WTC11 (cell line): ENCODE measurements around the gene RSPH3. TPM values are rescaled to one million over a fixed set of nuclear protein-coding genes. Genes with fewer than 3 reads are reported as not detected.

Source experiments
- ATAC-seq: fragments of 200-7000 bp; cut with Tn5 transposase; 2 replicates; pipeline ENCODE4 v1.10.0; 2021; ENCODE audit warnings: mild to moderate bottlenecking, moderate library complexity
- CTCF ChIA-PET: fragments of 300-600 bp; sonication (Branson Sonifier 250); formaldehyde crosslinking; loops from one replicate; lab custom pipeline; 2021; ENCODE audit warnings: antibody characterized with exemption; lab: Charles Lee
- POLR2A ChIA-PET: fragments of 350-600 bp; sonication (Branson Sonifier 250); formaldehyde crosslinking; loops from one replicate; lab custom pipeline; 2021; ENCODE audit warnings: antibody characterized with exemption; lab: Charles Lee
- DNase-seq: peaks from one replicate; pipeline ENCODE4 v3.0.0; 2021; ENCODE audit warnings: low spot score
- H3K27ac Mint-ChIP-seq: 2 replicates; pipeline ENCODE4 v1.8.0; 2021; ENCODE audit warnings: mixed read lengths
- H3K27me3 Mint-ChIP-seq: 2 replicates; pipeline ENCODE4 v1.8.0; 2021; ENCODE audit warnings: low read depth, mild to moderate bottlenecking, moderate library complexity, mixed read lengths
- H3K36me3 Mint-ChIP-seq: 2 replicates; pipeline ENCODE4 v1.8.0; 2021; ENCODE audit warnings: mixed read lengths
- H3K4me1 Mint-ChIP-seq: 2 replicates; pipeline ENCODE4 v1.8.0; 2022; ENCODE audit warnings: mixed read lengths
- H3K4me3 Mint-ChIP-seq: 2 replicates; pipeline ENCODE4 v1.8.0; 2021; ENCODE audit warnings: mild to moderate bottlenecking, moderate library complexity, mixed read lengths
- H3K9me3 Mint-ChIP-seq: 2 replicates; pipeline ENCODE4 v1.8.0; 2021; ENCODE audit warnings: mixed read lengths
- ATF1 ChIP-seq: sonication (generic); formaldehyde crosslinking; IDR thresholded peaks from 2 replicates; pipeline ENCODE4 v1.8.1; 2023; ENCODE audit warnings: mild to moderate bottlenecking, moderate library complexity, missing genetic modification reagents
- ELF4 ChIP-seq: sonication (generic); formaldehyde crosslinking; IDR thresholded peaks from 2 replicates; pipeline ENCODE4 v1.8.1; 2022; ENCODE audit warnings: low read depth, mild to moderate bottlenecking, moderate library complexity, missing genetic modification reagents
- GABPB1 ChIP-seq: sonication (generic); formaldehyde crosslinking; IDR thresholded peaks from 2 replicates; pipeline ENCODE4 v1.8.1; 2023; ENCODE audit warnings: mild to moderate bottlenecking, missing genetic modification reagents
- HMGA2 ChIP-seq: fragments of 250-450 bp; sonication (Bioruptor Pico); IDR thresholded peaks from 2 replicates; pipeline ENCODE4 v1.4.0; 2021; ENCODE audit warnings: mild to moderate bottlenecking, moderate library complexity
- JUN ChIP-seq: sonication (generic); formaldehyde crosslinking; IDR thresholded peaks from 2 replicates; pipeline ENCODE4 v1.8.0; 2023; ENCODE audit warnings: mild to moderate bottlenecking, missing genetic modification reagents
- KAT7 ChIP-seq: sonication (generic); formaldehyde crosslinking; IDR thresholded peaks from 2 replicates; pipeline ENCODE4 v1.8.1; 2023; ENCODE audit warnings: missing genetic modification reagents, mild to moderate bottlenecking, borderline replicate concordance
- NFE2L1 ChIP-seq: sonication (generic); formaldehyde crosslinking; IDR thresholded peaks from 2 replicates; pipeline ENCODE4 v1.8.1; 2023; ENCODE audit warnings: missing genetic modification reagents
- NR1H2 ChIP-seq: sonication (generic); formaldehyde crosslinking; IDR thresholded peaks from 2 replicates; pipeline ENCODE4 v1.9.0; 2021; ENCODE audit warnings: mild to moderate bottlenecking, moderate library complexity, missing genetic modification reagents
- NR2C2 ChIP-seq: sonication (generic); formaldehyde crosslinking; IDR thresholded peaks from 2 replicates; pipeline ENCODE4 v1.8.0; 2022; ENCODE audit warnings: mild to moderate bottlenecking, missing genetic modification reagents
- SP1 ChIP-seq: sonication (generic); formaldehyde crosslinking; conservative IDR thresholded peaks from 2 replicates; pipeline ENCODE4 v1.8.1; 2022; ENCODE audit warnings: missing genetic modification reagents
- TCF7 ChIP-seq: sonication (generic); formaldehyde crosslinking; IDR thresholded peaks from 2 replicates; pipeline ENCODE4 v1.8.0; 2022; ENCODE audit warnings: mild to moderate bottlenecking, low read depth, missing genetic modification reagents, moderate library complexity
- ZNF232 ChIP-seq: sonication (generic); formaldehyde crosslinking; IDR thresholded peaks from 2 replicates; pipeline ENCODE4 v1.8.0; 2022; ENCODE audit warnings: mild to moderate bottlenecking, missing genetic modification reagents
- ZNF263 ChIP-seq: sonication (generic); formaldehyde crosslinking; IDR thresholded peaks from 2 replicates; pipeline ENCODE4 v1.8.1; 2022; ENCODE audit warnings: low read depth, mild to moderate bottlenecking, moderate library complexity, missing genetic modification reagents
- ZNF317 ChIP-seq: sonication (generic); formaldehyde crosslinking; IDR thresholded peaks from 2 replicates; pipeline ENCODE4 v1.8.1; 2023; ENCODE audit warnings: low read depth, mild to moderate bottlenecking, moderate library complexity, missing genetic modification reagents, borderline replicate concordance
- ZNF396 ChIP-seq: fragments of 250-450 bp; sonication (Bioruptor Pico); IDR thresholded peaks from 2 replicates; pipeline ENCODE4 v1.8.0; 2021; ENCODE audit warnings: mild to moderate bottlenecking, moderate library complexity, borderline replicate concordance
- ZNF416 ChIP-seq: fragments of 250-450 bp; sonication (Bioruptor Pico); IDR thresholded peaks from 2 replicates; pipeline ENCODE4 v1.9.0; 2021; ENCODE audit warnings: mild to moderate bottlenecking, inconsistent platforms
- total RNA-seq: library from RNA; stranded (reverse); gene quantifications from 3 replicates; pipeline ENCODE4 v1.2.3, GENCODE V29; 2021
- TF ChIP-seq, protein P1 (sequence below): sonication (generic); formaldehyde crosslinking; IDR thresholded peaks from 2 replicates; pipeline ENCODE4 v1.8.0; 2022; ENCODE audit warnings: missing genetic modification reagents
- TF ChIP-seq, protein P2 (sequence below): sonication (generic); formaldehyde crosslinking; IDR thresholded peaks from 2 replicates; pipeline ENCODE4 v1.8.1; 2022; ENCODE audit warnings: mild to moderate bottlenecking, missing genetic modification reagents, moderate library complexity, borderline replicate concordance
- TF ChIP-seq, protein P3 (sequence below): fragments of 250-450 bp; sonication (Bioruptor Pico); IDR thresholded peaks from 2 replicates; pipeline ENCODE4 v1.9.0; 2021; ENCODE audit warnings: mild to moderate bottlenecking
- TF ChIP-seq, protein P4 (sequence below): sonication (generic); formaldehyde crosslinking; IDR thresholded peaks from 2 replicates; pipeline ENCODE4 v1.8.0; 2023; ENCODE audit warnings: missing genetic modification reagents
- TF ChIP-seq, protein P5 (sequence below): sonication (generic); formaldehyde crosslinking; IDR thresholded peaks from 2 replicates; pipeline ENCODE4 v1.8.0; 2022; ENCODE audit warnings: mild to moderate bottlenecking, missing genetic modification reagents
- TF ChIP-seq, protein P6 (sequence below): sonication (generic); formaldehyde crosslinking; IDR thresholded peaks from 2 replicates; pipeline ENCODE4 v1.8.0; 2022; ENCODE audit warnings: mild to moderate bottlenecking, missing genetic modification reagents
- TF ChIP-seq, protein P7 (sequence below): fragments of 250-450 bp; sonication (Bioruptor Pico); IDR thresholded peaks from 2 replicates; pipeline ENCODE4 v2.1.2; 2022; ENCODE audit warnings: mild to moderate bottlenecking, moderate library complexity

Gene RSPH3
- total RNA-seq, 1 experiment from 2014 or later: 3.2 TPM

DNA sequence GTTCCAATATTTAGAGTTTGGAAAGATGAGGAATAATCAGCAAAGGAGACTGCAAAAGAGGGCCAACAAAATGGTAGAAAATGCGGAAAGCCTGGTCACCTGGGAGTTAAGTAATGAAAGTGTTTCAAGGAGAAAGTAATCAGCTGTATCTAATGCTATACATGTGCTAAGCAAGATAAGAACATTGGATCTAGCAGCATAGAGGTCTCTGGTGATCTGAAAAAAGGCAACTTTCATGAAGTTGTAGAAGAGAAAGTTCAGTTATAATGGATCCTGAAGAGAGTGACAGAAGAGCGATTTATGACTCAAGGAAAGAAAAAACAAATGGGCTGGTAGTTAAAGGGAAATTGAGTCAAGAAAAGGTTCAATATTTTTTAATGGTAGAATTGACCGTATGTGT lies 4.6 kb upstream of the RSPH3 start:
- no peak overlapping the region for H3K27ac Mint-ChIP-seq
- H3K36me3 Mint-ChIP-seq: no peaks in the 10 kb centered on the region
- no peak for ATAC-seq
- H3K27me3 Mint-ChIP-seq: no peaks in the 10 kb centered on the region
- CTCF ChIA-PET: interaction anchor here (0.6 kb wide), 1 partner anchor 14 kb away, joined by 4 read pairs; no protein-coding TSS in a partner anchor
- H3K4me1 Mint-ChIP-seq: peaks cover 13% of the 10 kb centered on the region
- POLR2A ChIA-PET: no interaction called here
- no peak overlapping the region for H3K4me3 Mint-ChIP-seq
- DNase-seq: no peak
- no peaks in the 10 kb centered on the region for H3K9me3 Mint-ChIP-seq
- TF ChIP-seq HMGA2 (CRISPR knock-in tag): no peak
- TF ChIP-seq, protein P1, sequence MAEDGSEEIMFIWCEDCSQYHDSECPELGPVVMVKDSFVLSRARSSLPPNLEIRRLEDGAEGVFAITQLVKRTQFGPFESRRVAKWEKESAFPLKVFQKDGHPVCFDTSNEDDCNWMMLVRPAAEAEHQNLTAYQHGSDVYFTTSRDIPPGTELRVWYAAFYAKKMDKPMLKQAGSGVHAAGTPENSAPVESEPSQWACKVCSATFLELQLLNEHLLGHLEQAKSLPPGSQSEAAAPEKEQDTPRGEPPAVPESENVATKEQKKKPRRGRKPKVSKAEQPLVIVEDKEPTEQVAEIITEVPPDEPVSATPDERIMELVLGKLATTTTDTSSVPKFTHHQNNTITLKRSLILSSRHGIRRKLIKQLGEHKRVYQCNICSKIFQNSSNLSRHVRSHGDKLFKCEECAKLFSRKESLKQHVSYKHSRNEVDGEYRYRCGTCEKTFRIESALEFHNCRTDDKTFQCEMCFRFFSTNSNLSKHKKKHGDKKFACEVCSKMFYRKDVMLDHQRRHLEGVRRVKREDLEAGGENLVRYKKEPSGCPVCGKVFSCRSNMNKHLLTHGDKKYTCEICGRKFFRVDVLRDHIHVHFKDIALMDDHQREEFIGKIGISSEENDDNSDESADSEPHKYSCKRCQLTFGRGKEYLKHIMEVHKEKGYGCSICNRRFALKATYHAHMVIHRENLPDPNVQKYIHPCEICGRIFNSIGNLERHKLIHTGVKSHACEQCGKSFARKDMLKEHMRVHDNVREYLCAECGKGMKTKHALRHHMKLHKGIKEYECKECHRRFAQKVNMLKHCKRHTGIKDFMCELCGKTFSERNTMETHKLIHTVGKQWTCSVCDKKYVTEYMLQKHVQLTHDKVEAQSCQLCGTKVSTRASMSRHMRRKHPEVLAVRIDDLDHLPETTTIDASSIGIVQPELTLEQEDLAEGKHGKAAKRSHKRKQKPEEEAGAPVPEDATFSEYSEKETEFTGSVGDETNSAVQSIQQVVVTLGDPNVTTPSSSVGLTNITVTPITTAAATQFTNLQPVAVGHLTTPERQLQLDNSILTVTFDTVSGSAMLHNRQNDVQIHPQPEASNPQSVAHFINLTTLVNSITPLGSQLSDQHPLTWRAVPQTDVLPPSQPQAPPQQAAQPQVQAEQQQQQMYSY (CRISPR knock-in tag): no peak
- TF ChIP-seq, protein P2, sequence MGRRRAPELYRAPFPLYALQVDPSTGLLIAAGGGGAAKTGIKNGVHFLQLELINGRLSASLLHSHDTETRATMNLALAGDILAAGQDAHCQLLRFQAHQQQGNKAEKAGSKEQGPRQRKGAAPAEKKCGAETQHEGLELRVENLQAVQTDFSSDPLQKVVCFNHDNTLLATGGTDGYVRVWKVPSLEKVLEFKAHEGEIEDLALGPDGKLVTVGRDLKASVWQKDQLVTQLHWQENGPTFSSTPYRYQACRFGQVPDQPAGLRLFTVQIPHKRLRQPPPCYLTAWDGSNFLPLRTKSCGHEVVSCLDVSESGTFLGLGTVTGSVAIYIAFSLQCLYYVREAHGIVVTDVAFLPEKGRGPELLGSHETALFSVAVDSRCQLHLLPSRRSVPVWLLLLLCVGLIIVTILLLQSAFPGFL (CRISPR knock-in tag): no peak
- TF ChIP-seq ZNF396 (CRISPR knock-in tag): no peak
- TF ChIP-seq TCF7 (CRISPR knock-in tag): no peak
- no peak for TF ChIP-seq GABPB1
- TF ChIP-seq, protein P3, sequence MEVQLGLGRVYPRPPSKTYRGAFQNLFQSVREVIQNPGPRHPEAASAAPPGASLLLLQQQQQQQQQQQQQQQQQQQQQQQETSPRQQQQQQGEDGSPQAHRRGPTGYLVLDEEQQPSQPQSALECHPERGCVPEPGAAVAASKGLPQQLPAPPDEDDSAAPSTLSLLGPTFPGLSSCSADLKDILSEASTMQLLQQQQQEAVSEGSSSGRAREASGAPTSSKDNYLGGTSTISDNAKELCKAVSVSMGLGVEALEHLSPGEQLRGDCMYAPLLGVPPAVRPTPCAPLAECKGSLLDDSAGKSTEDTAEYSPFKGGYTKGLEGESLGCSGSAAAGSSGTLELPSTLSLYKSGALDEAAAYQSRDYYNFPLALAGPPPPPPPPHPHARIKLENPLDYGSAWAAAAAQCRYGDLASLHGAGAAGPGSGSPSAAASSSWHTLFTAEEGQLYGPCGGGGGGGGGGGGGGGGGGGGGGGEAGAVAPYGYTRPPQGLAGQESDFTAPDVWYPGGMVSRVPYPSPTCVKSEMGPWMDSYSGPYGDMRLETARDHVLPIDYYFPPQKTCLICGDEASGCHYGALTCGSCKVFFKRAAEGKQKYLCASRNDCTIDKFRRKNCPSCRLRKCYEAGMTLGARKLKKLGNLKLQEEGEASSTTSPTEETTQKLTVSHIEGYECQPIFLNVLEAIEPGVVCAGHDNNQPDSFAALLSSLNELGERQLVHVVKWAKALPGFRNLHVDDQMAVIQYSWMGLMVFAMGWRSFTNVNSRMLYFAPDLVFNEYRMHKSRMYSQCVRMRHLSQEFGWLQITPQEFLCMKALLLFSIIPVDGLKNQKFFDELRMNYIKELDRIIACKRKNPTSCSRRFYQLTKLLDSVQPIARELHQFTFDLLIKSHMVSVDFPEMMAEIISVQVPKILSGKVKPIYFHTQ: no peak
- TF ChIP-seq ATF1: no peak
- no peak for TF ChIP-seq JUN (CRISPR knock-in tag)
- no peak for TF ChIP-seq ZNF263 (CRISPR knock-in tag)
- TF ChIP-seq, protein P4, sequence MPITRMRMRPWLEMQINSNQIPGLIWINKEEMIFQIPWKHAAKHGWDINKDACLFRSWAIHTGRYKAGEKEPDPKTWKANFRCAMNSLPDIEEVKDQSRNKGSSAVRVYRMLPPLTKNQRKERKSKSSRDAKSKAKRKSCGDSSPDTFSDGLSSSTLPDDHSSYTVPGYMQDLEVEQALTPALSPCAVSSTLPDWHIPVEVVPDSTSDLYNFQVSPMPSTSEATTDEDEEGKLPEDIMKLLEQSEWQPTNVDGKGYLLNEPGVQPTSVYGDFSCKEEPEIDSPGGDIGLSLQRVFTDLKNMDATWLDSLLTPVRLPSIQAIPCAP (CRISPR knock-in tag): no peak
- TF ChIP-seq NR2C2 (CRISPR knock-in tag): no peak
- TF ChIP-seq, all 79 proteins: peak for 0

DNA sequence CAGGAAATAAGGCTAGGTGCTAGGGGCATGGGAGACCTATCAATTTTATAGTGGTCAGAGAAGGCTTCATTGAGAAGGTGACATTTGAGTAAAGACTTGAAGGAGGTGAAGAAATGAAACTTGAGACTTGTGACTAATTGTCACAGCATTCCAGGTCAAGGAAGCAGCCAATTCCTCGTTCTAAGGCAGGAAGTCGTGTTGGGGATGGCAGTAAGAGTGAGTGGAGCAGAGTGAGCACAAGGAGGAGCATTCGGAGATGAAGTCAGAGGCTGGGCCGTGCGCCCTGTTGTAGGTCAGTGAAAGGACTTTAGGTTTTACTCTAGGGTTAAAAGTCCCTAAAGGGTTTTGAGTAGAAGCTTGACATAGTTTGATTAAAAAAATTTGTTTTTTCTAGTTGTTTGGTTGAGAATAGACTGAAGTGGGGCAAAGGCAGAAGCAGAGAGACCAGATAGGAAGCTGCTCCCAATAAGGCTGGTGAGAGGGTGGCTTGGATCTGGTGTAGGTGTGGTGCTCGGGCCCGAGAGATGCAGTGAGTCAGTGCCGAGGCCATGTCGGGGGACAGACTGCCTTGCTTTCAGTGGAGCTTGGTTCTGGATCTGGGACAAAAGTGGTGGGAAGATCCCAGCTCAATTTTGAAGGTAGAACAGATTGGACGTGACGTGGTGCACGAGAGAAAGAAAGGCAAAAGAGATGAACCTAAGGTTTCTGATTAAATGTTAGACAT lies 2.6 kb upstream of the RSPH3 start:
- no peak for ATAC-seq
- ChIA-PET POLR2A (no interaction called here), CTCF (interaction anchor here (0.6 to 1.4 kb wide), 3 partner anchors 11 to 76 kb away, joined by 4 to 5 read pairs (median 5); no protein-coding TSS in a partner anchor)
- Mint-ChIP-seq H3K9me3 (no peaks in the 10 kb centered on the region), H3K4me1 (peaks cover 16% of the 10 kb centered on the region), H3K4me3 (no peak overlapping the region), H3K27ac (no peak overlapping the region), H3K36me3 (no peaks in the 10 kb centered on the region), H3K27me3 (no peaks in the 10 kb centered on the region)
- no peak for DNase-seq
- TF ChIP-seq NFE2L1 (no peak), ZNF416 (CRISPR knock-in tag) (no peak), NR2C2 (CRISPR knock-in tag) (no peak), ZNF232 (CRISPR knock-in tag) (no peak), KAT7 (CRISPR knock-in tag) (no peak), NR1H2 (CRISPR knock-in tag) (no peak), SP1 (CRISPR knock-in tag) (no peak), ZNF317 (CRISPR knock-in tag) (no peak), ZNF263 (CRISPR knock-in tag) (no peak), ELF4 (no peak)
- TF ChIP-seq, protein P5, sequence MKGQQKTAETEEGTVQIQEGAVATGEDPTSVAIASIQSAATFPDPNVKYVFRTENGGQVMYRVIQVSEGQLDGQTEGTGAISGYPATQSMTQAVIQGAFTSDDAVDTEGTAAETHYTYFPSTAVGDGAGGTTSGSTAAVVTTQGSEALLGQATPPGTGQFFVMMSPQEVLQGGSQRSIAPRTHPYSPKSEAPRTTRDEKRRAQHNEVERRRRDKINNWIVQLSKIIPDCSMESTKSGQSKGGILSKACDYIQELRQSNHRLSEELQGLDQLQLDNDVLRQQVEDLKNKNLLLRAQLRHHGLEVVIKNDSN: no peak
- TF ChIP-seq, protein P6, sequence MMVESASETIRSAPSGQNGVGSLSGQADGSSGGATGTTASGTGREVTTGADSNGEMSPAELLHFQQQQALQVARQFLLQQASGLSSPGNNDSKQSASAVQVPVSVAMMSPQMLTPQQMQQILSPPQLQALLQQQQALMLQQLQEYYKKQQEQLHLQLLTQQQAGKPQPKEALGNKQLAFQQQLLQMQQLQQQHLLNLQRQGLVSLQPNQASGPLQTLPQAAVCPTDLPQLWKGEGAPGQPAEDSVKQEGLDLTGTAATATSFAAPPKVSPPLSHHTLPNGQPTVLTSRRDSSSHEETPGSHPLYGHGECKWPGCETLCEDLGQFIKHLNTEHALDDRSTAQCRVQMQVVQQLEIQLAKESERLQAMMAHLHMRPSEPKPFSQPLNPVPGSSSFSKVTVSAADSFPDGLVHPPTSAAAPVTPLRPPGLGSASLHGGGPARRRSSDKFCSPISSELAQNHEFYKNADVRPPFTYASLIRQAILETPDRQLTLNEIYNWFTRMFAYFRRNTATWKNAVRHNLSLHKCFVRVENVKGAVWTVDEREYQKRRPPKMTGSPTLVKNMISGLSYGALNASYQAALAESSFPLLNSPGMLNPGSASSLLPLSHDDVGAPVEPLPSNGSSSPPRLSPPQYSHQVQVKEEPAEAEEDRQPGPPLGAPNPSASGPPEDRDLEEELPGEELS (CRISPR knock-in tag): no peak
- TF ChIP-seq, protein P7, sequence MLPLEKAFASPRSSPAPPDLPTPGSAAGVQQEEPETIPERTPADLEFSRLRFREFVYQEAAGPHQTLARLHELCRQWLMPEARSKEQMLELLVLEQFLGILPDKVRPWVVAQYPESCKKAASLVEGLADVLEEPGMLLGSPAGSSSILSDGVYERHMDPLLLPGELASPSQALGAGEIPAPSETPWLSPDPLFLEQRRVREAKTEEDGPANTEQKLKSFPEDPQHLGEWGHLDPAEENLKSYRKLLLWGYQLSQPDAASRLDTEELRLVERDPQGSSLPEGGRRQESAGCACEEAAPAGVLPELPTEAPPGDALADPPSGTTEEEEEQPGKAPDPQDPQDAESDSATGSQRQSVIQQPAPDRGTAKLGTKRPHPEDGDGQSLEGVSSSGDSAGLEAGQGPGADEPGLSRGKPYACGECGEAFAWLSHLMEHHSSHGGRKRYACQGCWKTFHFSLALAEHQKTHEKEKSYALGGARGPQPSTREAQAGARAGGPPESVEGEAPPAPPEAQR (CRISPR knock-in tag): no peak
